BJ (cell line): Measurements from ENCODE around the gene GYS2. TPM values are rescaled to one million over a fixed set of nuclear protein-coding genes. Genes with fewer than 3 reads are reported as not detected.

Experiments used
- CTCF ChIA-PET: fragments of 350-600 bp; formaldehyde crosslinking; extraction: SDS; loops from one replicate; lab custom pipeline; 2021; ENCODE audit warnings: antibody characterized with exemption, inconsistent platforms; lab: Yijun Ruan, JAX
- POLR2A ChIA-PET: fragments of 300-600 bp; sonication (Branson Sonifier 250); formaldehyde crosslinking; extraction: SDS; loops from one replicate; lab custom pipeline; 2021; ENCODE audit warnings: antibody characterized with exemption; lab: Charles Lee
- DNase-seq: peaks from one replicate; pipeline ENCODE4 v3.0.0-alpha.2; 2011; ENCODE audit warnings: low read depth
- H3K27me3 ChIP-seq: 2 replicates; pipeline ENCODE4 v1.6.0; 2011; ENCODE audit warnings: low read length; ENCODE audit not compliant: control insufficient read depth, insufficient read depth
- H3K36me3 ChIP-seq: 2 replicates; pipeline ENCODE4 v1.5.1; 2011; ENCODE audit warnings: low read length; ENCODE audit not compliant: control insufficient read depth, insufficient read depth
- H3K4me3 ChIP-seq: 2 replicates; pipeline ENCODE4 v1.5.1; 2011; ENCODE audit warnings: low read depth, mild to moderate bottlenecking, control low read depth, low read length
- CTCF ChIP-seq: IDR thresholded peaks from 2 replicates; pipeline ENCODE4 v1.5.1; 2011; ENCODE audit warnings: low read depth, mild to moderate bottlenecking, control low read depth, inconsistent platforms, low read length, moderate library complexity; ENCODE audit not compliant: insufficient read depth
- polyA plus RNA-seq: library from polyadenylated mRNA; depleted of rRNA; stranded (reverse); fragments of >200 nt; gene quantifications from 2 replicates; pipeline ENCODE4 v1.2.3, GENCODE V29; 2011

The GYS2 gene
- polyA plus RNA-seq, 1 experiment, result not detected

- no peak for TF ChIP-seq CTCF
- no peak overlapping the region for H3K4me3 ChIP-seq
- ChIA-PET POLR2A (no interaction called here), CTCF (no interaction called here)
- H3K27me3 ChIP-seq, result no peaks in the 10 kb centered on the region
- DNase-seq, result no peak
- H3K36me3 ChIP-seq, result peaks cover 2% of the 10 kb centered on the region
Measured at GRCh38 chr12:21516281-21516680, 88.4 kb downstream of the GYS2 start.

GRCh38 chr12:21509768-21510167 is 94.9 kb downstream of the GYS2 start:
- CTCF ChIA-PET, result interaction anchor here (1.0 kb wide), 1 partner anchor 122 kb away, joined by 3 read pairs; no protein-coding TSS in a partner anchor
- no peak overlapping the region for H3K4me3 ChIP-seq
- no peak for TF ChIP-seq CTCF
- POLR2A ChIA-PET, result no interaction called here
- no peak for DNase-seq
- peaks cover 4% of the 10 kb centered on the region for H3K36me3 ChIP-seq
- H3K27me3 ChIP-seq, result no peaks in the 10 kb centered on the region

- POLR2A ChIA-PET, result no interaction called here
Measured at GRCh38 chr12:21507849-21508248, 96.8 kb downstream of the GYS2 start.

GRCh38 chr12:21505888-21506287 is 98.8 kb downstream of the GYS2 start:
- no peak overlapping the region for H3K4me3 ChIP-seq
- ChIA-PET POLR2A (no interaction called here), CTCF (no interaction called here)
- DNase-seq, result no peak
- H3K27me3 ChIP-seq, result no peaks in the 10 kb centered on the region
- no peak for TF ChIP-seq CTCF
- H3K36me3 ChIP-seq, result peaks cover 2% of the 10 kb centered on the region; the same call in 1 of the 2 replicates

More at GRCh38 chr12:21507849-21508248, 96.8 kb downstream of the GYS2 start:
- no peaks in the 10 kb centered on the region for H3K27me3 ChIP-seq
- CTCF ChIA-PET, result no interaction called here
- no peak for TF ChIP-seq CTCF
- H3K4me3 ChIP-seq, result no peak overlapping the region
- peaks cover 4% of the 10 kb centered on the region for H3K36me3 ChIP-seq
- no peak for DNase-seq

GRCh38 chr12:21502872-21503271 is 101.8 kb downstream of the GYS2 start:
- no peak for TF ChIP-seq CTCF
- Histone ChIP-seq H3K36me3 (no peaks in the 10 kb centered on the region; the same call in 1 of the 2 replicates), H3K4me3 (peak overlapping the region; percentile 95), H3K27me3 (no peaks in the 10 kb centered on the region)
- ChIA-PET POLR2A (no interaction called here), CTCF (no interaction called here)
- no peak for DNase-seq
